ENCODE results near the gene PHF21B. TPM values are rescaled to one million over a fixed set of nuclear protein-coding genes. Genes with fewer than 3 reads are reported as not detected.

Gene PHF21B
- total and polyA plus RNA-seq, 12 donors: 0.07 to 0.98 (median 0.50) TPM; not detected in 4

- DNase-seq (no peak), ATAC-seq (no peak)
- H3K9me3 ChIP-seq: peaks cover 0 to 14% (median 8%) of the 10 kb centered on the region in 11 donors
- intact Hi-C loops (cut with DNase I): no loop called here
- 89 to 90% methylated on average over 21 of the region's 21 CpGs for WGBS, 2 donors
- H3K4me1 ChIP-seq: no peaks in the 10 kb centered on the region
- no peak overlapping the region for H3K4me3 ChIP-seq
- H3K27ac ChIP-seq: no peak overlapping the region
- no peak for TF ChIP-seq CTCF (IDR thresholded peaks at IDR 0.05)
- no peaks in the 10 kb centered on the region for H3K36me3 ChIP-seq
- peaks cover 0 to 3% (median 0%) of the 10 kb centered on the region in 7 donors for H3K27me3 ChIP-seq
These were observed 160.9 kb downstream of the PHF21B start for GRCh38 chr22:44848791-44849420.

- Histone ChIP-seq H3K27ac (no peak overlapping the region), H3K4me3 (no peak overlapping the region), H3K36me3 (no peaks in the 10 kb centered on the region), H3K27me3 (peaks cover 0 to 3% (median 0%) of the 10 kb centered on the region in 7 donors), H3K4me1 (no peaks in the 10 kb centered on the region), H3K9me3 (peaks cover 0 to 18% (median 9%) of the 10 kb centered on the region in 11 donors)
- DNase-seq: no peak
- ATAC-seq: no peak
- no peak for TF ChIP-seq CTCF (IDR thresholded peaks at IDR 0.05)
- WGBS, 2 donors: 67 to 68% methylated on average over 14 of the region's 14 CpGs
- intact Hi-C loops (cut with DNase I): no loop called here
These were observed 161.5 kb downstream of the PHF21B start for GRCh38 chr22:44848296-44848741.

GRCh38 chr22:44847892-44848291, 161.9 kb downstream of the PHF21B start:
- H3K27me3 ChIP-seq: peaks cover 0 to 3% (median 0%) of the 10 kb centered on the region in 7 donors
- intact Hi-C loops (cut with DNase I): no loop called here
- no peak for ATAC-seq
- H3K9me3 ChIP-seq: peaks cover 0 to 18% (median 9%) of the 10 kb centered on the region in 11 donors
- H3K27ac ChIP-seq: no peak overlapping the region
- no peaks in the 10 kb centered on the region for H3K36me3 ChIP-seq
- no peak for DNase-seq
- TF ChIP-seq CTCF (IDR thresholded peaks at IDR 0.05): no peak
- H3K4me3 ChIP-seq: no peak overlapping the region
- WGBS, 2 donors: 90 to 91% methylated on average over 18 of the region's 18 CpGs
- H3K4me1 ChIP-seq: no peaks in the 10 kb centered on the region

GRCh38 chr22:44847380-44847779, 162.4 kb downstream of the PHF21B start:
- peaks cover 0 to 18% (median 9%) of the 10 kb centered on the region in 11 donors for H3K9me3 ChIP-seq
- H3K27me3 ChIP-seq: peaks cover 0 to 3% (median 0%) of the 10 kb centered on the region in 7 donors
- H3K4me1 ChIP-seq: no peaks in the 10 kb centered on the region
- intact Hi-C loops (cut with DNase I): no loop called here
- WGBS, 2 donors: 61 to 62% methylated on average over 4 of the region's 4 CpGs
- H3K4me3 ChIP-seq: no peak overlapping the region
- DNase-seq (no peak), ATAC-seq (no peak)
- H3K36me3 ChIP-seq: no peaks in the 10 kb centered on the region
- TF ChIP-seq CTCF (IDR thresholded peaks at IDR 0.05): no peak
- H3K27ac ChIP-seq: no peak overlapping the region

Measured in heart right ventricle (tissue), 16 donors.